Stomach (tissue), 4 donors: ENCODE data around the gene VPS52.

ENCODE experiments used
- CTCF ChIP-seq, 7 experiments: fragments of 450-650 bp in 4 of 7; fragments of 200-600 bp in 3 of 7; sonication (generic) in 3 of 7; IDR thresholded peaks; one replicate each; pipeline ENCODE4 v1.5.1; 2016 to 2019; ENCODE audit warnings: antibody characterized with exemption in 7 of 7, control low read depth in 2 of 7, mild to moderate bottlenecking in 1 of 7
- POLR2A ChIP-seq, 4 donors: fragments of 450-650 bp; IDR thresholded peaks; one replicate each; pipeline ENCODE4 v1.6.1; 2016; ENCODE audit warnings: antibody characterized with exemption in 4 of 4, control low read depth in 2 of 4, mild to moderate bottlenecking in 1 of 4, moderate library complexity in 1 of 4

- no peak for TF ChIP-seq CTCF (IDR thresholded peaks at IDR 0.05)
- TF ChIP-seq POLR2A (IDR thresholded peaks at IDR 0.05) = no peak
Observed at GRCh38 chr6:33259032-33259431, 12.6 kb downstream of the VPS52 start.
